GM19239 (cell line): ENCODE results near the gene RNASET2.

ENCODE experiments used
- DNase-seq: peaks from one replicate; pipeline ENCODE4 v3.0.0; 2011; ENCODE audit warnings: low spot score; ENCODE audit not compliant: insufficient read length
- FAIRE-seq: peaks from 2 replicates; lab custom pipeline; 2011; peaks lifted over from hg19 to GRCh38; lab: Jason Lieb, UNC

Gene RNASET2

DNA sequence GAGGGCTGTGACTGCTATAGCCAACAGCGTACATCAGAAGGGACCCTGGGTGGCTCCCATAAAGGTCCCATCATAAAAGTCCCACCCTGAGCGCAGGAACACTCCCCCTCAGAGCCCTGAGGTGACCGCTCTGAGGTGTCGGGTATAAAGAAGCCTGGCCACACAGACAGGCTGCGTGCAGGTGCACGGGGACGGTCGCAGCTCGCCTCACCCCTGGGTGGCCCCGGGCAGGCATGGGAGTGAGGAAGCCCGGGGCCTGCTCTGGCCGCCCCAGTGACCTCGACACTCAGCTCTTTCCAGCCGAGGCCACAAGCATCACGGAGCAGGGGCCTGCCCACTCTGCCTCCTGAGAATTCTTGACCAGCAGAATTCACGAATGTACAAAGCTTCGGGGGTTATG, 14.4 kb upstream of the RNASET2 start:
- DNase-seq (no peak), FAIRE-seq (no peak)

- DNase-seq (no peak), FAIRE-seq (no peak)
Observed at GRCh38 chr6:166970091-166970490, 13.7 kb upstream of the RNASET2 start.

GRCh38 chr6:166969390-166970002, 13.1 kb upstream of the RNASET2 start:
- no peak for DNase-seq
- FAIRE-seq, result no peak

- FAIRE-seq (no peak), DNase-seq (no peak)
Observed at GRCh38 chr6:166966268-166966667, 9.9 kb upstream of the RNASET2 start.

GRCh38 chr6:166960609-166960978, 4.2 kb upstream of the RNASET2 start:
- DNase-seq (no peak), FAIRE-seq (no peak)

GRCh38 chr6:166959911-166960608, 3.7 kb upstream of the RNASET2 start:
- DNase-seq (no peak), FAIRE-seq (no peak)

DNA sequence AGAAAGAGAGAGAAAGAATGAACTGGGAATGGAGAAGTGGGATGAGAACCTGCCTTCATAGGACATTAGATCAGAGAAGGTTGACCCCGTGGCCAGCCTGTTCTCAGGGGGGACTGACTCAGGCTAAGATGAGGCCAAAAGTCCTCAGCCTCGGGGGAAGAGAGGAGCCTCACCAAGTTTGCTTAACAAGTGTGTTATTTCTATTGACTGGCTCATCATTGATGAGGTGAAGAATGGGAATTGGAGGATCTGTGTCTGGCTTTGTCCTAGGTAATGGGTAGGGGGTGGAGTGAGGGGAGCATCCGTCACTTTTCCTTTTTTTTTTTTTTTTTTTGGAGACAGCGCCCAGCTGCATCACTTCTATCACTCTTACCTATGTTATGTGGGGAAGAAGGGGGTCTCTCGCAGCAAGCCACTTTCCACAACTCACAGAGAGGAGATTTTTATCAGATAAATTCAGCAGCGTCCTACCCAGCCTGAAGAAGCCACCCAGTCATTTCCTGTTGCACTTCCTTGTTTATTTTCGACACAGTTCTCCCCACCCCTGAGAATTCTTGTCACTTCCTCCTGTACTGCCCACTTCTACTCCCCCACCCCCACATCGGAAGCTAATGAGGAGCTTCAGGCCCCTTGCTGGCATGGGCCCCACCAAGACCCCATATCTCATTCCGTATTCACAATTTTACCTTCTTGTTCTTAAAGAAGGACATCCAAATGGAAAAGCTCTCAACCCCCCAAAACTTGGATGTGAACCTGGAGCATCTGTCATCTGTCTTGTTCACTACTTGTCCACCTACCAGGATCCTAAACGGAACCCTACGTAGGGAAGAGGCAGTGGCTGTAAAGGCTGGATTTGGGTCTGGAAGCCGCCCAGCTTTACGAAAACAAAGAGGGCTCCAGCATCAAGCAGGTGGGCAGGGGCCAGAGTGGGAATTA, 2.8 kb upstream of the RNASET2 start:
- DNase-seq (no peak), FAIRE-seq (peak; percentile 90)

DNA sequence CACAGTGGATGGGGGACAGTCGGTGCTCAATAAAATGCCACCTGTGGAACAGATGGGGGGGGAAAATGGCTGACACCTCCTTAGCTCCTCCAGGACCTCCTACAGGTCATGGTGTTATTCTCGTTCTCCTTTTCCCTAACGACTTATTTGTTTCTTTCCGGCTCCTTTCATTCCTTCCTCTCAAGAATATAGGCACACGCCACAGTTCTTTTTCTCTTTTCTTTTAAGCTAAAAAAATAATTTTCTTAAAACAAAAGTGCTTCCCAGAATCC, 1.4 kb upstream of the RNASET2 start:
- no peak for DNase-seq

DNA sequence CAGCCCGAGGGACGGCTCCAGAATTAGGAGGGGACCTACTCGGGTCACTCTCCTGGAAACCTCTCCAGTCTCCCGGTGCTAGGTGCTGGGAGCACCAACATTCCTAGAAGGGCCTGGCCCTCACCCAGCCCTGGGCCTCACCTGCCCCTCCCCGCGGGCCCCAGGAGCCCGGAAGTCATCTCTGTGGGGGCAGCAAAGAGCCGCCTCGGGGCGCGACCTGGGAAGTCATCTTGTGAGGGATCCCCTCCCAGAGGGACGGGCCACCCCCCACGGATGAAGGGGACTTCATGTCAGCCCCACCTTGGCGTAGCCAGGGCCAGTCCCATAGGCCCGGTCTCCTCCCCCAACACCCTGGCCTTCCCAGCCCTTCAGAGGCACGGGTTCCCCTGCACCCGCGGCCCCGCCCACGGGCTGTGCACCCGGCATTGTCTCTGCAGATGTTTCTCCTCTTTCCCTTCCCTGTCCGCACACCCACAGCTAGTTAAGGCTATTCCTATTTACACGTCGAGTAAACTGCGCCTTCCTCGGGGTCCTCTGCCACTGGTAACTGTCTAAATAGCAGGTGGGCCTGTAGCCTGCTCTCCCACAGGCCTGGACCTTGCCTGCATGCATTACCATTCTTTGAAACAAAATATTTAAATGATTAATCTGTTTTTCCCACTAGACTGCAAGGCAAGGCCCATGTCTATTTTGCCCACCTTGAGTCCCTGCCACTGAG, 896 bp upstream of the RNASET2 start:
- FAIRE-seq (peak; percentile 97), DNase-seq (no peak)

More for the DNA sequence above, 1.4 kb upstream of the RNASET2 start:
- FAIRE-seq, result no peak

- no peak for DNase-seq
- no peak for FAIRE-seq
Observed at GRCh38 chr6:166955865-166956443, 396 bp downstream of the RNASET2 start.

DNA sequence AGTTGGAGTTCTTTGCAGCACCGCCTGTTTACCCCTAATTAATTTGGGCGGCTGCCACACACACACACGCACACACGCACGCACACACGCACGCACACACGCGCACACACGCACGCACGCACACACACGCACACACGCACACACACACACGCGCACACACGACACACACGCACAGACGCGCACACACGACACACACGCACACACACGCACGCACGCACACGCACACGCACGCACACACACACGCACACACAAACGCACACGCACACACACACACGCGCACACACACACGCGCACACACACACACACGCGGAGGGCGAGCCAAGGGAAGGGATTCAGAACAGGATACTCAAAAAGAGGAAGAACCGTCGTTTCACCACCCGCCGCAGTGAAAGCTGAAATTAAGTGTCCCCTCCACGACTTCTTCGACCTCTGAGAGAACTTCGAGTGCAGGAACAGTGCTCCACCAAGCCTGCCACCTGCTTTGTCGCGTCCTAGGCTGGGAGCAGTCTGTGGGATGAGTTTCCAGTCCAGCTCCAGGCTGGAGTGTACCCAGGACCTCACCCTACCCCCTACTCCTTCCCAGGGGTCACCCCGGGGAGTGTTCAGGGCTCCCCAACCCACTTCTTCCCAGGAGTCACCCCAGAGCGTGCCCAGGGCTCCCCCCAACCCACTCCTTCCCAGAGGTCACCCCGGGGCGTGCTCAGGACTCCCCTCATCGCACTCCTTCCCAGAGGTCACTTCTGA, 1.1 kb downstream of the RNASET2 start:
- FAIRE-seq (peak; percentile 62), DNase-seq (no peak)

DNA sequence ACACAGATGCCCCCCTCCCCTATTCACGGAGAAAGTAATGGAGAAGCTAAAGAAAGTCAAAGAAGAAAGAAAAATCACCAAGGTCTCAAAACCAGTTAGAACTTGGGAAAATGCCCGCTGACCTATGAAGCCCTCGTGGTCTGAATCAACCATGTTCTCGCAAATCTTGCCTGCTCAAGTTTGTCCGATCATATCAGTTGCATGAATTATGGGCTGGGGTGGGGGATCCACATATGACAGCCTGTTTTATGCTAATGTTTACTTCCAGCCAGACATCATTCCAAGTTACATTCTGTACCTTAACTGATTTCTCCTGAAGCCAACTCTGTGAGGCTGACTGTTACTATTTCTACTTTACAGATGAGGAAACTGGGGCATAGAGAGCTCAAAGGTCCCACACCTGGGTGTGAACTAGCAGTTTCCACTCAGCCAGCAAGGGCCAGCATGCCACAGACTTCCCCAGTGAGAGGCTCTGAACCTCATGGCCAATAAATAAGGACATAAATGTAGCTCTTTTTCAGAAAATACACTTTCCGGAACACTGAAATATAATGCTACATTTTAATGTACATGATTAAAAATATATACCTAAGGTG, 2.1 kb downstream of the RNASET2 start:
- FAIRE-seq, result peak; percentile 18

GRCh38 chr6:166952567-166953486, 3.5 kb downstream of the RNASET2 start:
- FAIRE-seq (no peak), DNase-seq (no peak)

More for the DNA sequence above, 2.1 kb downstream of the RNASET2 start:
- DNase-seq, result no peak

DNA sequence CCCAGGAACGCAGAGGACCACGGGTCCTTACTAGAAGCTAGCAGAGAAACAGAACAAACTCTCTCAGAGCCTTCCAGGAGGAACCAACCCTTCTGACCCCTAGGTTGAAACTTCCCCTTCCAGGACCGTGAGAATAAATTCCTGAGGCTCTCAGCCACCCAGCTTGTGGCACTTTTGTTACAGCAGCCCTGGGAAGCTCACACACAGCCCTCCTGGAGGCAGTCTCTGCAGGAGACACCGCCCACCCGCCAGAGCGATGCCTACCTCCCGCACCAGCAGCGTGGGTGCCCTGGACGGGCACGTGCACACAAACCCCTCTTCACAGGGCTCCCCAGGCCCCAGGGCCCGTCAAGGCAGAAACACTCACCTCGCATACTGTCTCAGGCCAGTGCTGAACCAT, 4.2 kb downstream of the RNASET2 start:
- DNase-seq (no peak), FAIRE-seq (no peak)

DNA sequence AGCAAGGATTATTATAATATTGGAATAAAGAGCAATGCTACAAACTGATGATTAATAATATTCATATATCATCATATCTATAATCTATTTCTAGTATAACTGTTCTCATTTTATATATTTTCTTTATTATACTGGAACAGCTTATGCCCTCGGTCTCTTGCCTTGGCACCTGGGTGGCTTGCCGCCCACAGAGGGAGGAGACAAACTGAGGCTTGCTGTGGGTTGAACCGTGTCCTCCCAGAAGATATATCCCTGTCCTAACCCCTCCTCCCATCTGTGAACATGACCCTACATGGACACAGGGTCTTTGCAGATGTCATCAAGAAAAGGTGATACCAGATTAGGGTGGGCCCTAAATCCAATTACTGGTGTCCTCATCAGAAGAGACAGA, 4.7 kb downstream of the RNASET2 start:
- no peak for FAIRE-seq
- no peak for DNase-seq

GRCh38 chr6:166950892-166951669, 5.3 kb downstream of the RNASET2 start:
- FAIRE-seq (peak; percentile 99), DNase-seq (peak; percentile 45)

DNA sequence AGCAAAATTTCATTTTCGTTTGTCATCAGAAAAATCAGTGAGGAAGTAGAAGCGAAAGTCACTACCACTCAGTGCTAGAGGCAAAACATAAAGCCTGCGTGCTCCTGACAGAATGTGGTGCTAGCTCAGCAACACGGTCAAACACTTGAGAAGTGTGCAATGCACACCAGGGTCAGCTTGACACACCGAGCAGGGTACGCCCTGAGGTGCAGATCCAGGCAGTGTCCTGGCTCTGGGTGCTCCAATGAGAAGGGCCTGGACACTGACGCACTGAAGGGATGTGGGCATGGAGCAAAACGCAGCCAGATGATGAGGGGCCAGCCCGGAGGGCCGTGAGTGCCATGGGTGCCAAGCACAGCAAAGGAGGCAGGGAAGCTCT, 5.9 kb downstream of the RNASET2 start:
- peak; percentile 98 for FAIRE-seq
- DNase-seq, result no peak
